ENCODE results near the gene JSRP1.

- TF ChIP-seq CTCF (IDR thresholded peaks at IDR 0.05; ENCODE audit: poor library complexity, severe bottlenecking), result no peak
- no peak for TF ChIP-seq EP300 (conservative IDR thresholded peaks at IDR 0.05; ENCODE audit: poor library complexity, severe bottlenecking)
Observed at GRCh38 chr19:2225415-2226050, 30.7 kb downstream of the JSRP1 start.

Data from neural cell (in vitro differentiated cells).